Aorta (tissue), 5 donors: ENCODE data around the gene ANKRD12. TPM values are rescaled to one million over a fixed set of nuclear protein-coding genes. Genes with fewer than 3 reads are reported as not detected.

ENCODE experiments used
- ATAC-seq: fragments of 200-7000 bp; cut with Tn5 transposase; one replicate; pipeline ENCODE4 v1.9.1; 2022; ENCODE audit warnings: moderate library complexity; ENCODE audit not compliant: low FRiP score
- DNase-seq, 2 donors: peaks; one replicate each; pipeline ENCODE4 v3.0.0-alpha.2; 2020
- H3K27ac ChIP-seq, 2 donors: one replicate each; pipeline ENCODE4 v1.5.1; 2013; ENCODE audit warnings: low read length in 2 of 2, mild to moderate bottlenecking in 2 of 2, moderate library complexity in 2 of 2, control low read depth in 1 of 2, inconsistent platforms in 1 of 2, low read depth in 1 of 2
- H3K27me3 ChIP-seq, 2 donors: one replicate each; pipeline ENCODE4 v1.6.1; 2013; ENCODE audit warnings: control low read depth in 1 of 2, low read length in 1 of 2, mild to moderate bottlenecking in 1 of 2, moderate library complexity in 1 of 2; ENCODE audit not compliant: insufficient read depth in 2 of 2, control insufficient read depth in 1 of 2
- H3K36me3 ChIP-seq, 2 donors: one replicate each; pipeline ENCODE4 v1.6.1; 2013; ENCODE audit warnings: control low read depth in 1 of 2, low read length in 1 of 2, mild to moderate bottlenecking in 1 of 2; ENCODE audit not compliant: insufficient read depth in 2 of 2, control insufficient read depth in 1 of 2
- H3K4me1 ChIP-seq, 2 donors: one replicate each; pipeline ENCODE4 v1.6.1; 2013; ENCODE audit warnings: low read length in 2 of 2, control low read depth in 1 of 2, mild to moderate bottlenecking in 1 of 2, moderate library complexity in 1 of 2; ENCODE audit not compliant: insufficient read depth in 2 of 2, control insufficient read depth in 1 of 2
- H3K4me3 ChIP-seq, 2 donors: one replicate each; pipeline ENCODE4 v1.5.1; 2013; ENCODE audit warnings: low read length in 2 of 2, control low read depth in 1 of 2, mild to moderate bottlenecking in 1 of 2
- H3K9me3 ChIP-seq: one replicate; pipeline ENCODE4 v1.6.1; 2013; ENCODE audit warnings: mild to moderate bottlenecking, low read length; ENCODE audit not compliant: control insufficient read depth
- WGBS, 2 donors: extraction: QIAGEN DNeasy Blood & Tissue Kit; methylation state at CpG; one replicate each; pipeline ENCODE4 v1.1.7; 2013; 5-methylcytosine and 5-hydroxymethylcytosine counted together
- intact Hi-C, 2 donors: fragments of 100-400 bp; cut with DNase I; formaldehyde crosslinking; loops; one replicate each; pipeline versions ENCODE4 v1.14.2 to v1.15.0; 2022
- polyA plus RNA-seq, 2 donors: library from polyadenylated mRNA; stranded (reverse); fragments of 200-250 nt; gene quantifications; one replicate each; pipeline ENCODE4 v1.2.3, GENCODE V29; 2013
- total RNA-seq, 2 donors: library from RNA; stranded (reverse); fragmentation: NEBNext Ultra II Directional; extraction: Animal tissue kit (Norgen Biotek cat#: 25700); gene quantifications; one replicate each; pipeline ENCODE4 v1.2.1, GENCODE V29; 2021
- donor health status: healthy with polysubstance abuse.
- donor health status: Bipolar disorder and iron deficiency.
- donor health status: DM: no; HTN: no; CAD: no.
- donor health status: DM: no; HTN: no; CAD: no.
- donor health status: DM: yes; HTN: yes; CAD: no.

The ANKRD12 gene
- total and polyA plus RNA-seq, 4 donors, result 7.6 to 112 (median 50.0) TPM

GRCh38 chr18:9132628-9133027 is 4.0 kb upstream of the ANKRD12 start:
- 96 to 98% methylated on average over 4 of the region's 4 CpGs for WGBS, 2 donors
- Histone ChIP-seq H3K4me1 (no peaks in the 10 kb centered on the region), H3K36me3 (peaks cover 0 to 4% of the 10 kb centered on the region in 2 donors), H3K27me3 (no peaks in the 10 kb centered on the region), H3K4me3 (no peak overlapping the region), H3K9me3 (no peaks in the 10 kb centered on the region), H3K27ac (no peak overlapping the region)
- intact Hi-C loops, result no loop called here
- no peak for DNase-seq
- no peak for ATAC-seq

GRCh38 chr18:9133225-9133624 is 3.4 kb upstream of the ANKRD12 start:
- 94 to 96% methylated on average over 2 of the region's 2 CpGs for WGBS, 2 donors
- Histone ChIP-seq H3K36me3 (peaks cover 0 to 4% of the 10 kb centered on the region in 2 donors), H3K4me1 (no peaks in the 10 kb centered on the region), H3K4me3 (no peak overlapping the region), H3K9me3 (no peaks in the 10 kb centered on the region), H3K27me3 (no peaks in the 10 kb centered on the region), H3K27ac (no peak overlapping the region)
- no peak for DNase-seq
- intact Hi-C loops, result no loop called here
- no peak for ATAC-seq

- Histone ChIP-seq H3K36me3 (peaks cover 0 to 4% of the 10 kb centered on the region in 2 donors), H3K27me3 (no peaks in the 10 kb centered on the region), H3K4me3 (peak overlapping the region; percentile 58 to 77), H3K27ac (peak overlapping the region; percentile 74 to 94), H3K9me3 (no peaks in the 10 kb centered on the region), H3K4me1 (peaks cover 0 to 4% of the 10 kb centered on the region in 2 donors)
- WGBS, 2 donors, result 61 to 62% methylated on average over 12 of the region's 12 CpGs
- DNase-seq (no peak), ATAC-seq (no peak)
- intact Hi-C loops, result loop anchor here (5.0 kb wide), 2 partner anchors 33 to 197 kb away; partner anchors contain the start of genes NDUFV2 (in 1 of the 2) and TWSG1 (in 1 of the 2)
Measured at GRCh38 chr18:9135081-9135911, 1.3 kb upstream of the ANKRD12 start.

- Histone ChIP-seq H3K4me1 (peaks cover 0 to 4% of the 10 kb centered on the region in 2 donors), H3K36me3 (peaks cover 0 to 4% of the 10 kb centered on the region in 2 donors), H3K27me3 (no peaks in the 10 kb centered on the region), H3K4me3 (peak overlapping the region; percentile 58 to 77), H3K27ac (peak overlapping the region; percentile 74 to 94), H3K9me3 (no peaks in the 10 kb centered on the region)
- DNase-seq, result no peak
- WGBS, 2 donors, result 0 to 1% methylated on average over 32 to 33 of the region's 33 CpGs
- intact Hi-C loops, result loop anchor here (1.0 to 5.0 kb wide), 3 partner anchors 34 to 196 kb away; partner anchors contain the start of genes NDUFV2 (in 2 of the 2) and TWSG1 (in 1 of the 2)
- peak; percentile 36 for ATAC-seq
Measured at GRCh38 chr18:9135912-9136314, 668 bp upstream of the ANKRD12 start.

GRCh38 chr18:9137168-9138066 is 836 bp downstream of the ANKRD12 start:
- Histone ChIP-seq H3K36me3 (peaks cover 0 to 4% of the 10 kb centered on the region in 2 donors), H3K27me3 (no peaks in the 10 kb centered on the region), H3K27ac (peak overlapping the region; percentile 96 to 100), H3K4me1 (peaks cover 0 to 4% of the 10 kb centered on the region in 2 donors), H3K4me3 (peak overlapping the region; percentile 78 to 96), H3K9me3 (no peaks in the 10 kb centered on the region)
- intact Hi-C loops, result loop anchor here (5.0 kb wide), 2 partner anchors 35 to 195 kb away; partner anchors contain the start of genes NDUFV2 (in 1 of the 2) and TWSG1 (in 1 of the 2)
- ATAC-seq (peak; percentile 55), DNase-seq (peak; percentile 80 to 87)
- WGBS, 2 donors, result 0% methylated on average over 37 to 95 of the region's 95 CpGs

- WGBS, 2 donors, result 55 to 56% methylated on average over 7 of the region's 7 CpGs
- no peak overlapping the region for H3K27ac ChIP-seq
- no peak for DNase-seq
- no peak for ATAC-seq
- no peak overlapping the region for H3K4me3 ChIP-seq
- no peaks in the 10 kb centered on the region for H3K36me3 ChIP-seq
- intact Hi-C loops, result loop anchor here (5.0 kb wide), 2 partner anchors 37 to 193 kb away; partner anchors contain the start of genes NDUFV2 (in 1 of the 2) and TWSG1 (in 1 of the 2)
- H3K27me3 ChIP-seq, result no peaks in the 10 kb centered on the region
- peaks cover 0 to 4% of the 10 kb centered on the region in 2 donors for H3K4me1 ChIP-seq
- no peaks in the 10 kb centered on the region for H3K9me3 ChIP-seq
Measured at GRCh38 chr18:9139400-9140039, 2.9 kb downstream of the ANKRD12 start.

GRCh38 chr18:9140381-9140780 is 3.8 kb downstream of the ANKRD12 start:
- Histone ChIP-seq H3K4me1 (peaks cover 0 to 5% of the 10 kb centered on the region in 2 donors), H3K4me3 (no peak overlapping the region), H3K36me3 (no peaks in the 10 kb centered on the region), H3K27me3 (no peaks in the 10 kb centered on the region), H3K9me3 (no peaks in the 10 kb centered on the region), H3K27ac (no peak overlapping the region)
- 58 to 66% methylated on average over 2 of the region's 2 CpGs for WGBS, 2 donors
- DNase-seq, result no peak
- intact Hi-C loops, result no loop called here
- no peak for ATAC-seq

GRCh38 chr18:9140984-9141383 is 4.4 kb downstream of the ANKRD12 start:
- ATAC-seq, result no peak
- no peak for DNase-seq
- Histone ChIP-seq H3K27ac (no peak overlapping the region), H3K4me3 (no peak overlapping the region), H3K9me3 (no peaks in the 10 kb centered on the region), H3K36me3 (no peaks in the 10 kb centered on the region), H3K4me1 (peaks cover 0 to 7% of the 10 kb centered on the region in 2 donors), H3K27me3 (no peaks in the 10 kb centered on the region)
- WGBS, 2 donors, result 96 to 98% methylated on average over 2 of the region's 2 CpGs
- intact Hi-C loops, result no loop called here
